T-cell (primary cell): Measurements from ENCODE around the gene POLR3E. TPM values are rescaled to one million over a fixed set of nuclear protein-coding genes. Genes with fewer than 3 reads are reported as not detected.

Experiments
- ATAC-seq, 4 experiments: fragments of 200-7000 bp in 3 of 4; fragments of 150-1000 bp in 1 of 4; cut with Tn5 transposase; replicated peaks in 1 of 4; 1 replicate in 3 of 4; 2 replicates in 1 of 4; pipeline ENCODE4 v1.10.0; 2021; ENCODE audit warnings: moderate library complexity in 3 of 4, mild to moderate bottlenecking in 2 of 4, moderate number of reproducible peaks in 1 of 4
- CTCF ChIA-PET, 2 donors: fragments of 300-600 bp; sonication (Branson Sonifier 250); formaldehyde crosslinking; loops; one replicate each; lab custom pipeline; 2022; ENCODE audit warnings: antibody characterized with exemption in 2 of 2; lab: Charles Lee
- POLR2A ChIA-PET, 2 donors: fragments of 300-600 bp; sonication (Branson Sonifier 250); formaldehyde crosslinking; loops; one replicate each; lab custom pipeline; 2022; ENCODE audit warnings: antibody characterized with exemption in 2 of 2; lab: Charles Lee
- DNase-seq, 35 experiments: peaks; one replicate each; pipeline versions ENCODE4 v3.0.0 to v3.0.0-alpha.2; 2013 to 2023
- H3K27ac ChIP-seq: one replicate; pipeline ENCODE4 v1.5.1; 2013; ENCODE audit warnings: low read length
- H3K27me3 ChIP-seq, 2 experiments: replicated peaks in 1 of 2; 1 replicate in 1 of 2; 2 replicates in 1 of 2; pipeline versions ENCODE4 v1.6.1 to v1.7.0; 2013; ENCODE audit warnings: low read length in 1 of 2, mixed read lengths in 1 of 2; ENCODE audit not compliant: control insufficient read depth in 2 of 2, insufficient read depth in 2 of 2; ENCODE audit errors: extremely low read depth in 1 of 2
- H3K36me3 ChIP-seq, 2 donors: 1 replicate in 1 of 2; 2 replicates in 1 of 2; pipeline versions ENCODE4 v1.6.1 to v1.7.0; 2013; ENCODE audit warnings: low read length in 1 of 2; ENCODE audit not compliant: control insufficient read depth in 2 of 2, insufficient read depth in 1 of 2; ENCODE audit errors: extremely low read depth in 1 of 2
- H3K4me1 ChIP-seq, 2 experiments: 1 replicate in 1 of 2; 2 replicates in 1 of 2; pipeline versions ENCODE4 v1.6.1 to v1.7.0; 2013; ENCODE audit warnings: low read length in 2 of 2, mixed read lengths in 1 of 2; ENCODE audit not compliant: insufficient read depth in 2 of 2, control insufficient read depth in 1 of 2; ENCODE audit errors: extremely low read depth in 1 of 2
- H3K4me3 ChIP-seq, 2 donors: 1 replicate in 1 of 2; 2 replicates in 1 of 2; pipeline versions ENCODE4 v1.5.1 to v1.7.0; 2013; ENCODE audit warnings: mild to moderate bottlenecking in 2 of 2, low read length in 1 of 2, moderate library complexity in 1 of 2; ENCODE audit not compliant: control insufficient read depth in 1 of 2; ENCODE audit errors: extremely low read depth in 1 of 2
- H3K9me3 ChIP-seq: 2 replicates; pipeline ENCODE4 v1.7.0; 2013
- H3K27ac Mint-ChIP-seq, 2 donors: one replicate each; pipeline ENCODE4 v1.8.0; 2020 to 2021; ENCODE audit warnings: mild to moderate bottlenecking in 2 of 2, mixed read lengths in 2 of 2
- H3K27me3 Mint-ChIP-seq, 2 donors: one replicate each; pipeline ENCODE4 v1.8.0; 2021 to 2022; ENCODE audit warnings: mixed read lengths in 2 of 2
- H3K36me3 Mint-ChIP-seq: one replicate; pipeline ENCODE4 v1.8.0; 2021; ENCODE audit warnings: mixed read lengths
- H3K4me1 Mint-ChIP-seq, 3 donors: one replicate each; pipeline ENCODE4 v1.8.0; 2020 to 2022; ENCODE audit warnings: mixed read lengths in 3 of 3, mild to moderate bottlenecking in 1 of 3
- H3K4me3 Mint-ChIP-seq, 3 donors: one replicate each; pipeline ENCODE4 v1.8.0; 2020 to 2022; ENCODE audit warnings: mild to moderate bottlenecking in 3 of 3, mixed read lengths in 3 of 3, moderate library complexity in 3 of 3
- H3K9me3 Mint-ChIP-seq, 3 donors: one replicate each; pipeline ENCODE4 v1.8.0; 2020 to 2022; ENCODE audit warnings: mixed read lengths in 3 of 3
- WGBS: methylation state at CpG from one replicate; pipeline ENCODE4 v1.1.5; 2013; ENCODE audit warnings: missing lambda C conversion rate; ENCODE audit not compliant: insufficient coverage; 5-methylcytosine and 5-hydroxymethylcytosine counted together
- total RNA-seq, 35 experiments: library from RNA in 6 of 35; stranded (reverse) in 6 of 35; fragments of 120-200 nt in 1 of 35; gene quantifications; one replicate each; pipeline versions ENCODE4 v1.2.1 to v1.2.4 and lab custom pipeline; 2013 to 2026

The POLR3E gene
- total RNA-seq, 5 donors from 2014 or later (not counting 1 experiment from before 2014, with no cell fraction given) = 79.3 to 174 (median 99.7) TPM

- DNase-seq (peak in 1 of 35 experiments; percentile 19), ATAC-seq (peak in 1 of 4 experiments; percentile 7)
- H3K27ac Mint-ChIP-seq = peak overlapping the region in 1 of 2 donors; percentile 52
- no peak overlapping the region for H3K27ac ChIP-seq
- WGBS = 93% methylated on average over 16 of the region's 17 CpGs
- peaks cover 7 to 8% (median 8%) of the 10 kb centered on the region in 3 donors for H3K4me1 Mint-ChIP-seq
- H3K27me3 Mint-ChIP-seq = no peaks in the 10 kb centered on the region
- H3K9me3 ChIP-seq = no peaks in the 10 kb centered on the region
- H3K27me3 ChIP-seq = no peaks in the 10 kb centered on the region
- CTCF ChIA-PET = no interaction called here
- peaks cover 28 to 83% of the 10 kb centered on the region in 2 donors for H3K36me3 ChIP-seq
- POLR2A ChIA-PET = no interaction called here
- H3K36me3 Mint-ChIP-seq = peaks cover 50% of the 10 kb centered on the region
- H3K4me1 ChIP-seq = peaks cover 0 to 8% of the 10 kb centered on the region in 2 experiments
- no peak overlapping the region for H3K4me3 Mint-ChIP-seq
- no peak overlapping the region for H3K4me3 ChIP-seq
- no peaks in the 10 kb centered on the region for H3K9me3 Mint-ChIP-seq
Observed at GRCh38 chr16:22317001-22317530, 19.9 kb downstream of the POLR3E start.

GRCh38 chr16:22317625-22318024 lies 20.4 kb downstream of the POLR3E start:
- CTCF ChIA-PET = interaction anchor here (0.7 to 2.1 kb wide), 3 partner anchors 20 to 358 kb away, joined by 3 to 6 read pairs (median 3); partner anchors contain the start of gene POLR3E (in 1 of the 2)
- no peaks in the 10 kb centered on the region for H3K27me3 ChIP-seq
- Mint-ChIP-seq H3K4me1 (peaks cover 7 to 8% (median 8%) of the 10 kb centered on the region in 3 donors), H3K36me3 (peaks cover 50% of the 10 kb centered on the region), H3K4me3 (no peak overlapping the region), H3K27me3 (no peaks in the 10 kb centered on the region), H3K27ac (no peak overlapping the region), H3K9me3 (no peaks in the 10 kb centered on the region)
- ATAC-seq = no peak
- H3K36me3 ChIP-seq = peaks cover 28 to 84% of the 10 kb centered on the region in 2 donors
- no peak overlapping the region for H3K27ac ChIP-seq
- H3K4me1 ChIP-seq = peaks cover 0 to 10% of the 10 kb centered on the region in 2 experiments
- POLR2A ChIA-PET = no interaction called here
- H3K4me3 ChIP-seq = no peak overlapping the region
- 99% methylated on average over 6 of the region's 6 CpGs for WGBS
- H3K9me3 ChIP-seq = no peaks in the 10 kb centered on the region
- DNase-seq = no peak

- CTCF ChIA-PET = interaction anchor here (0.7 to 2.1 kb wide), 5 partner anchors 10 to 654 kb away, joined by 3 to 6 read pairs (median 3); partner anchors contain the start of gene POLR3E (in 1 of the 2)
- POLR2A ChIA-PET = interaction anchor here in 1 of 2 donors (0.6 kb wide), 2 partner anchors 25 to 603 kb away, joined by 3 to 13 read pairs; no protein-coding TSS in a partner anchor
- Mint-ChIP-seq H3K27ac (no peak overlapping the region), H3K4me3 (no peak overlapping the region), H3K36me3 (peaks cover 42% of the 10 kb centered on the region), H3K27me3 (no peaks in the 10 kb centered on the region), H3K4me1 (peaks cover 7 to 8% (median 8%) of the 10 kb centered on the region in 3 donors), H3K9me3 (no peaks in the 10 kb centered on the region)
- WGBS = 89% methylated on average over 9 of the region's 18 CpGs
- DNase-seq (peak in 34 of 35 experiments; percentile 15 to 71 (median 56)), ATAC-seq (peak in 3 of 4 experiments; percentile 17 to 28 (median 18))
- Histone ChIP-seq H3K9me3 (no peaks in the 10 kb centered on the region), H3K36me3 (peaks cover 20 to 84% of the 10 kb centered on the region in 2 donors), H3K27ac (no peak overlapping the region), H3K4me1 (peaks cover 0 to 10% of the 10 kb centered on the region in 2 experiments), H3K27me3 (no peaks in the 10 kb centered on the region), H3K4me3 (no peak overlapping the region)
Observed at GRCh38 chr16:22318690-22319358, 21.6 kb downstream of the POLR3E start.

GRCh38 chr16:22320572-22321339 lies 23.5 kb downstream of the POLR3E start:
- no peaks in the 10 kb centered on the region for H3K9me3 ChIP-seq
- H3K36me3 Mint-ChIP-seq = peaks cover 40% of the 10 kb centered on the region
- no peak overlapping the region for H3K4me3 ChIP-seq
- 89% methylated on average over 6 of the region's 13 CpGs for WGBS
- ATAC-seq = no peak
- H3K27ac Mint-ChIP-seq = peak overlapping the region; percentile 44 to 70
- no peak for DNase-seq
- POLR2A ChIA-PET = no interaction called here
- CTCF ChIA-PET = interaction anchor here (0.6 to 1.6 kb wide), 7 partner anchors 10 to 49 kb away, joined by 3 to 9 read pairs (median 6); no protein-coding TSS in a partner anchor
- H3K36me3 ChIP-seq = peaks cover 20 to 81% of the 10 kb centered on the region in 2 donors
- no peak overlapping the region for H3K27ac ChIP-seq
- H3K27me3 ChIP-seq = no peaks in the 10 kb centered on the region
- H3K9me3 Mint-ChIP-seq = no peaks in the 10 kb centered on the region
- no peak overlapping the region for H3K4me3 Mint-ChIP-seq
- H3K4me1 Mint-ChIP-seq = peaks cover 7 to 8% (median 8%) of the 10 kb centered on the region in 3 donors
- H3K4me1 ChIP-seq = peaks cover 0 to 10% of the 10 kb centered on the region in 2 experiments
- H3K27me3 Mint-ChIP-seq = no peaks in the 10 kb centered on the region

GRCh38 chr16:22321340-22322001 lies 24.3 kb downstream of the POLR3E start:
- peak; percentile 54 to 88 (median 70) for DNase-seq
- POLR2A ChIA-PET = no interaction called here
- Histone ChIP-seq H3K27ac (no peak overlapping the region), H3K9me3 (no peaks in the 10 kb centered on the region), H3K27me3 (no peaks in the 10 kb centered on the region), H3K4me1 (peaks cover 0 to 10% of the 10 kb centered on the region in 2 experiments), H3K36me3 (peaks cover 20 to 81% of the 10 kb centered on the region in 2 donors), H3K4me3 (no peak overlapping the region)
- CTCF ChIA-PET = interaction anchor here (0.6 to 1.6 kb wide), 7 partner anchors 10 to 48 kb away, joined by 3 to 9 read pairs (median 6); no protein-coding TSS in a partner anchor
- ATAC-seq = peak; percentile 60 to 77 (median 71)
- 70% methylated on average over 14 of the region's 16 CpGs for WGBS
- peak overlapping the region; percentile 55 to 70 for H3K27ac Mint-ChIP-seq
- no peak overlapping the region for H3K4me3 Mint-ChIP-seq
- peaks cover 34% of the 10 kb centered on the region for H3K36me3 Mint-ChIP-seq
- no peaks in the 10 kb centered on the region for H3K27me3 Mint-ChIP-seq
- H3K4me1 Mint-ChIP-seq = peaks cover 7 to 8% (median 8%) of the 10 kb centered on the region in 3 donors
- H3K9me3 Mint-ChIP-seq = no peaks in the 10 kb centered on the region
